Measurements from ENCODE around the gene MDC1.

- TF ChIP-seq CTCF (conservative IDR thresholded peaks at IDR 0.05; ENCODE audit: low read depth in 2 of 2) = no peak
- TF ChIP-seq JUNB (IDR thresholded peaks at IDR 0.05; ENCODE audit: unreplicated experiment) = no peak
- no peak for TF ChIP-seq EZH2 (IDR thresholded peaks at IDR 0.05; ENCODE audit: low read depth, unreplicated experiment)
- TF ChIP-seq POLR2AphosphoS5 (IDR thresholded peaks at IDR 0.05; ENCODE audit: low read depth) = no peak
- no peak for TF ChIP-seq EZH2phosphoT487 (IDR thresholded peaks at IDR 0.05; ENCODE audit: unreplicated experiment)
Measured at GRCh38 chr6:30747300-30747687, 30.2 kb upstream of the MDC1 start.
